ENCODE data around the gene MRGPRX4. TPM values are rescaled to one million over a fixed set of nuclear protein-coding genes. Genes with fewer than 3 reads are reported as not detected.

Gene MRGPRX4
- total RNA-seq, 1 experiment from 2014 or later, result not detected

DNA sequence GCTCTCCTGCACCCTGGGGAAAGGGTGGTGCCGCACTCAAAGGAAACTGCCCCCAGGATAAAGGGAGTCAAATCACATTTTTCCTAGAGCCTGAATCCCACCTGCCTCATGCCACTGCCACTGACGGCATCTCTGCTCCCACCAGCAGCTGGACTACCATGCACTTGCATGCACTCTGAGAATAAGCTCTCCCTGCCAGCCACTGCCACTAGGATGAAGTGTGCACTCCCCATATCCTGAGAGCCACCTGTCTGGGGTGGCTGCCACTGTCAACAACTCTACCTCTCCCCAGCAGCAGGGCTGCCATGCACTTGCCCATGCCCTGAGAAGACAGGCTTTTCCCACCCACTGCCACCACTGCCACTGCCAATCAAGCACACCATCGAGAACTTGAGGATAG, 31.6 kb downstream of the MRGPRX4 start (continued):
- TF ChIP-seq, protein P1, sequence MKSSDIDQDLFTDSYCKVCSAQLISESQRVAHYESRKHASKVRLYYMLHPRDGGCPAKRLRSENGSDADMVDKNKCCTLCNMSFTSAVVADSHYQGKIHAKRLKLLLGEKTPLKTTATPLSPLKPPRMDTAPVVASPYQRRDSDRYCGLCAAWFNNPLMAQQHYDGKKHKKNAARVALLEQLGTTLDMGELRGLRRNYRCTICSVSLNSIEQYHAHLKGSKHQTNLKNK (CRISPR knock-in tag; IDR thresholded peaks at IDR 0.05), result no peak
- TF ChIP-seq, protein P2, sequence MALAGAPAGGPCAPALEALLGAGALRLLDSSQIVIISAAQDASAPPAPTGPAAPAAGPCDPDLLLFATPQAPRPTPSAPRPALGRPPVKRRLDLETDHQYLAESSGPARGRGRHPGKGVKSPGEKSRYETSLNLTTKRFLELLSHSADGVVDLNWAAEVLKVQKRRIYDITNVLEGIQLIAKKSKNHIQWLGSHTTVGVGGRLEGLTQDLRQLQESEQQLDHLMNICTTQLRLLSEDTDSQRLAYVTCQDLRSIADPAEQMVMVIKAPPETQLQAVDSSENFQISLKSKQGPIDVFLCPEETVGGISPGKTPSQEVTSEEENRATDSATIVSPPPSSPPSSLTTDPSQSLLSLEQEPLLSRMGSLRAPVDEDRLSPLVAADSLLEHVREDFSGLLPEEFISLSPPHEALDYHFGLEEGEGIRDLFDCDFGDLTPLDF (CRISPR knock-in tag; IDR thresholded peaks at IDR 0.05), result no peak
- no peak for TF ChIP-seq SMAD3 (CRISPR knock-in tag; IDR thresholded peaks at IDR 0.05; ENCODE audit: borderline replicate concordance)

DNA sequence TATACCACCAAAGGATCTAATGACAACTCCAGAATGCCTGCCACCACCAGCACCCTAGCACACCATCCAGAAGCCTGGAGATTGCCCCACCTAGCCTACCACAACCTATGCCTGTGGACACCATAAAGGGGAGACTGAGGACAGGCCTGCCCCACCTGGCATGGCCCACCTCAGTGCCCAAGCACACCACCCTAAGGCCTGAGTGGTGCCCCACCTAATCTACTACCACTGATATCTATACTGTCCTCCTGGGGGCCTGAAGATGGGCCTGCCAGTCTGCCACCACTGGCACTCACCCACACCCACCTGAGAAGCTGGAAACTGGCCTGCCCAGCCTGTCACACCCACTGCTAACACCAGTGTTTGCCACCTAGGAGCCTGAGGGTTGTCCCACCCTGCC, 32.1 kb downstream of the MRGPRX4 start:
- H3K36me3 Mint-ChIP-seq, result no peaks in the 10 kb centered on the region
- peaks cover 10% of the 10 kb centered on the region for H3K27me3 Mint-ChIP-seq (ENCODE audit: low read depth)
- no peak overlapping the region for H3K27ac Mint-ChIP-seq
- H3K4me3 Mint-ChIP-seq, result no peak overlapping the region
- DNase-seq (ENCODE audit: low spot score) (no peak), ATAC-seq (no peak)
- no peaks in the 10 kb centered on the region for H3K4me1 Mint-ChIP-seq
- POLR2A ChIA-PET, result no interaction called here
- peaks cover 7% of the 10 kb centered on the region for H3K9me3 Mint-ChIP-seq
- CTCF ChIA-PET, result interaction anchor here (0.9 to 2.7 kb wide), 20 partner anchors 8 to 232 kb away, joined by 3 to 194 read pairs (median 8); partner anchors contain the start of genes LDHA and SAA1
- TF ChIP-seq, protein P3, sequence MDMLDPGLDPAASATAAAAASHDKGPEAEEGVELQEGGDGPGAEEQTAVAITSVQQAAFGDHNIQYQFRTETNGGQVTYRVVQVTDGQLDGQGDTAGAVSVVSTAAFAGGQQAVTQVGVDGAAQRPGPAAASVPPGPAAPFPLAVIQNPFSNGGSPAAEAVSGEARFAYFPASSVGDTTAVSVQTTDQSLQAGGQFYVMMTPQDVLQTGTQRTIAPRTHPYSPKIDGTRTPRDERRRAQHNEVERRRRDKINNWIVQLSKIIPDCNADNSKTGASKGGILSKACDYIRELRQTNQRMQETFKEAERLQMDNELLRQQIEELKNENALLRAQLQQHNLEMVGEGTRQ (CRISPR knock-in tag; IDR thresholded peaks at IDR 0.05), result no peak
- TF ChIP-seq JUN (CRISPR knock-in tag; IDR thresholded peaks at IDR 0.05) (no peak), ZNF396 (CRISPR knock-in tag; IDR thresholded peaks at IDR 0.05; ENCODE audit: borderline replicate concordance) (no peak), ZNF232 (CRISPR knock-in tag; IDR thresholded peaks at IDR 0.05) (no peak)
- TF ChIP-seq, protein P4, sequence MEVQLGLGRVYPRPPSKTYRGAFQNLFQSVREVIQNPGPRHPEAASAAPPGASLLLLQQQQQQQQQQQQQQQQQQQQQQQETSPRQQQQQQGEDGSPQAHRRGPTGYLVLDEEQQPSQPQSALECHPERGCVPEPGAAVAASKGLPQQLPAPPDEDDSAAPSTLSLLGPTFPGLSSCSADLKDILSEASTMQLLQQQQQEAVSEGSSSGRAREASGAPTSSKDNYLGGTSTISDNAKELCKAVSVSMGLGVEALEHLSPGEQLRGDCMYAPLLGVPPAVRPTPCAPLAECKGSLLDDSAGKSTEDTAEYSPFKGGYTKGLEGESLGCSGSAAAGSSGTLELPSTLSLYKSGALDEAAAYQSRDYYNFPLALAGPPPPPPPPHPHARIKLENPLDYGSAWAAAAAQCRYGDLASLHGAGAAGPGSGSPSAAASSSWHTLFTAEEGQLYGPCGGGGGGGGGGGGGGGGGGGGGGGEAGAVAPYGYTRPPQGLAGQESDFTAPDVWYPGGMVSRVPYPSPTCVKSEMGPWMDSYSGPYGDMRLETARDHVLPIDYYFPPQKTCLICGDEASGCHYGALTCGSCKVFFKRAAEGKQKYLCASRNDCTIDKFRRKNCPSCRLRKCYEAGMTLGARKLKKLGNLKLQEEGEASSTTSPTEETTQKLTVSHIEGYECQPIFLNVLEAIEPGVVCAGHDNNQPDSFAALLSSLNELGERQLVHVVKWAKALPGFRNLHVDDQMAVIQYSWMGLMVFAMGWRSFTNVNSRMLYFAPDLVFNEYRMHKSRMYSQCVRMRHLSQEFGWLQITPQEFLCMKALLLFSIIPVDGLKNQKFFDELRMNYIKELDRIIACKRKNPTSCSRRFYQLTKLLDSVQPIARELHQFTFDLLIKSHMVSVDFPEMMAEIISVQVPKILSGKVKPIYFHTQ (CRISPR knock-in tag; IDR thresholded peaks at IDR 0.05), result no peak
- TF ChIP-seq, protein P5, sequence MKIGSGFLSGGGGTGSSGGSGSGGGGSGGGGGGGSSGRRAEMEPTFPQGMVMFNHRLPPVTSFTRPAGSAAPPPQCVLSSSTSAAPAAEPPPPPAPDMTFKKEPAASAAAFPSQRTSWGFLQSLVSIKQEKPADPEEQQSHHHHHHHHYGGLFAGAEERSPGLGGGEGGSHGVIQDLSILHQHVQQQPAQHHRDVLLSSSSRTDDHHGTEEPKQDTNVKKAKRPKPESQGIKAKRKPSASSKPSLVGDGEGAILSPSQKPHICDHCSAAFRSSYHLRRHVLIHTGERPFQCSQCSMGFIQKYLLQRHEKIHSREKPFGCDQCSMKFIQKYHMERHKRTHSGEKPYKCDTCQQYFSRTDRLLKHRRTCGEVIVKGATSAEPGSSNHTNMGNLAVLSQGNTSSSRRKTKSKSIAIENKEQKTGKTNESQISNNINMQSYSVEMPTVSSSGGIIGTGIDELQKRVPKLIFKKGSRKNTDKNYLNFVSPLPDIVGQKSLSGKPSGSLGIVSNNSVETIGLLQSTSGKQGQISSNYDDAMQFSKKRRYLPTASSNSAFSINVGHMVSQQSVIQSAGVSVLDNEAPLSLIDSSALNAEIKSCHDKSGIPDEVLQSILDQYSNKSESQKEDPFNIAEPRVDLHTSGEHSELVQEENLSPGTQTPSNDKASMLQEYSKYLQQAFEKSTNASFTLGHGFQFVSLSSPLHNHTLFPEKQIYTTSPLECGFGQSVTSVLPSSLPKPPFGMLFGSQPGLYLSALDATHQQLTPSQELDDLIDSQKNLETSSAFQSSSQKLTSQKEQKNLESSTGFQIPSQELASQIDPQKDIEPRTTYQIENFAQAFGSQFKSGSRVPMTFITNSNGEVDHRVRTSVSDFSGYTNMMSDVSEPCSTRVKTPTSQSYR (CRISPR knock-in tag; IDR thresholded peaks at IDR 0.05), result no peak
- TF ChIP-seq, protein P6, sequence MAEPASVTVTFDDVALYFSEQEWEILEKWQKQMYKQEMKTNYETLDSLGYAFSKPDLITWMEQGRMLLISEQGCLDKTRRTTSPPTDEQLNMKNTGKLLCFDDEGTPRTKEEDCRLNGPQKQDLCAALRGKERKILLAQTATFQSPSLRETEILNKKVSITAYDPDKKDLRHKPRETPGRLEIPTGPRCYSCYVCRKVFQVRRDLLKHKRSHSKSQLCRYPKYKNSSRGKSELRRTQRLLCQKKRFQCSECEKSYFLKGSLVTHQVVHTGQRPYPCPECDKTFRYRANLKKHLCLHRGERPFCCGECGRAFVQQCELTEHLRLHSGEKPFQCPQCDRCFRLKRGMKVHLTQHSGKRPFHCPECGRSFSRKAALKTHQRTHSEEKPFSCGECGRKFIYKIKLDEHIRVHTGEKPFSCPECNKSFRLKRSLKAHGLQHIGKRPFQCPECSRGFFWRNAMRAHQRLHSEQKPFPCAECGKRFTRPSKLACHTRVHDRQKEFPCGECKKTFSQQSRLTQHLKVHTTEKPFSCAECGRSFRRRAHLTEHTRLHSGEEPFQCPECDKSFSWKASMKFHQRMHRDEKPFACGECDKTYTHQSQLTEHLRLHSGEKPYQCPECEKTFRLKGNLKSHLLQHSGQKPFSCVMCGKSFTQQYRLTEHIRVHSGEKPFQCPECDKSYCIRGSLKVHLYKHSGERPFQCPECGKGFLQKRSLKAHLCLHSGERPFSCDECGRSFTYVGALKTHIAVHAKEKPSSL (CRISPR knock-in tag; conservative IDR thresholded peaks at IDR 0.05), result no peak

DNA sequence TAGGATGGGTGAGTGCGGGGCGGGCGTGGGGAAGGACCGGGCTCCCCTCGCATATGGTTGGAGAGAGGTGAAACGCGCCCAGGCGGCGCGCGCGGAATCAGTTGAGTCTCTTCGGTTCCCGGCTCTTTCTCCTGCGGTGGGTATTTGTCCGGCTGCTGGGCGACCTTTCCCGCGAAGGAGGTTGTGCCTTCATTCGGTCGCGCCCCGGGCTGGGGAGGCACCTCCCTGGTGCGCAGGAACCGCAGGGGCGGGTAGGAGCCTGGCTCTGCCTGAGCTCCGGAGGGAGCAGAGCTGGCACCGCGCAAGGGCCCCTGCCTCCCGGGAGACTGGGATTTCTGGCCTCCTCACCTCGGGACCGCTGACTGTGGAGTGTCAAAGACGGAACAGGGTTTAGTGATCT, 36.4 kb downstream of the MRGPRX4 start:
- DNase-seq (ENCODE audit: low spot score), result no peak
- Mint-ChIP-seq H3K4me3 (no peak overlapping the region), H3K9me3 (no peaks in the 10 kb centered on the region), H3K27me3 (ENCODE audit: low read depth) (peaks cover 15% of the 10 kb centered on the region), H3K4me1 (no peaks in the 10 kb centered on the region), H3K27ac (no peak overlapping the region), H3K36me3 (no peaks in the 10 kb centered on the region)
- CTCF ChIA-PET, result interaction anchor here (1.3 kb wide), 1 partner anchor 94 kb away, joined by 6 read pairs; no protein-coding TSS in a partner anchor
- ATAC-seq, result no peak
- POLR2A ChIA-PET, result no interaction called here
- TF ChIP-seq, protein P7, sequence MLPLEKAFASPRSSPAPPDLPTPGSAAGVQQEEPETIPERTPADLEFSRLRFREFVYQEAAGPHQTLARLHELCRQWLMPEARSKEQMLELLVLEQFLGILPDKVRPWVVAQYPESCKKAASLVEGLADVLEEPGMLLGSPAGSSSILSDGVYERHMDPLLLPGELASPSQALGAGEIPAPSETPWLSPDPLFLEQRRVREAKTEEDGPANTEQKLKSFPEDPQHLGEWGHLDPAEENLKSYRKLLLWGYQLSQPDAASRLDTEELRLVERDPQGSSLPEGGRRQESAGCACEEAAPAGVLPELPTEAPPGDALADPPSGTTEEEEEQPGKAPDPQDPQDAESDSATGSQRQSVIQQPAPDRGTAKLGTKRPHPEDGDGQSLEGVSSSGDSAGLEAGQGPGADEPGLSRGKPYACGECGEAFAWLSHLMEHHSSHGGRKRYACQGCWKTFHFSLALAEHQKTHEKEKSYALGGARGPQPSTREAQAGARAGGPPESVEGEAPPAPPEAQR (CRISPR knock-in tag; IDR thresholded peaks at IDR 0.05), result no peak
- TF ChIP-seq ZNF263 (CRISPR knock-in tag; IDR thresholded peaks at IDR 0.05; ENCODE audit: low read depth), result no peak
- TF ChIP-seq ZNF219 (CRISPR knock-in tag; IDR thresholded peaks at IDR 0.05; ENCODE audit: borderline replicate concordance), result no peak
- no peak for TF ChIP-seq SOX15 (CRISPR knock-in tag; IDR thresholded peaks at IDR 0.05)
- TF ChIP-seq, protein P8, sequence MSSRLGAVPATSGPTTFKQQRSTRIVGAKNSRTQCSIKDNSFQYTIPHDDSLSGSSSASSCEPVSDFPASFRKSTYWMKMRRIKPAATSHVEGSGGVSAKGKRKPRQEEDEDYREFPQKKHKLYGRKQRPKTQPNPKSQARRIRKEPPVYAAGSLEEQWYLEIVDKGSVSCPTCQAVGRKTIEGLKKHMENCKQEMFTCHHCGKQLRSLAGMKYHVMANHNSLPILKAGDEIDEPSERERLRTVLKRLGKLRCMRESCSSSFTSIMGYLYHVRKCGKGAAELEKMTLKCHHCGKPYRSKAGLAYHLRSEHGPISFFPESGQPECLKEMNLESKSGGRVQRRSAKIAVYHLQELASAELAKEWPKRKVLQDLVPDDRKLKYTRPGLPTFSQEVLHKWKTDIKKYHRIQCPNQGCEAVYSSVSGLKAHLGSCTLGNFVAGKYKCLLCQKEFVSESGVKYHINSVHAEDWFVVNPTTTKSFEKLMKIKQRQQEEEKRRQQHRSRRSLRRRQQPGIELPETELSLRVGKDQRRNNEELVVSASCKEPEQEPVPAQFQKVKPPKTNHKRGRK (CRISPR knock-in tag; IDR thresholded peaks at IDR 0.05; ENCODE audit: borderline replicate concordance), result no peak
- TF ChIP-seq TP53 (CRISPR knock-in tag; IDR thresholded peaks at IDR 0.05), result no peak
- TF ChIP-seq ZNF396 (CRISPR knock-in tag; IDR thresholded peaks at IDR 0.05; ENCODE audit: borderline replicate concordance), result no peak
- TF ChIP-seq ELF4 (CRISPR knock-in tag; IDR thresholded peaks at IDR 0.05; ENCODE audit: low read depth), result no peak
- TF ChIP-seq, protein P9, sequence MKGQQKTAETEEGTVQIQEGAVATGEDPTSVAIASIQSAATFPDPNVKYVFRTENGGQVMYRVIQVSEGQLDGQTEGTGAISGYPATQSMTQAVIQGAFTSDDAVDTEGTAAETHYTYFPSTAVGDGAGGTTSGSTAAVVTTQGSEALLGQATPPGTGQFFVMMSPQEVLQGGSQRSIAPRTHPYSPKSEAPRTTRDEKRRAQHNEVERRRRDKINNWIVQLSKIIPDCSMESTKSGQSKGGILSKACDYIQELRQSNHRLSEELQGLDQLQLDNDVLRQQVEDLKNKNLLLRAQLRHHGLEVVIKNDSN (CRISPR knock-in tag; IDR thresholded peaks at IDR 0.05), result no peak
- no peak for TF ChIP-seq CREM (CRISPR knock-in tag; IDR thresholded peaks at IDR 0.05)
